ENCODE data around the gene ASPDH. TPM values are rescaled to one million over a fixed set of nuclear protein-coding genes. Genes with fewer than 3 reads are reported as not detected.

ASPDH gene
- total and polyA plus RNA-seq, 2 of the 4 experiments (the other 2 are of a cell fraction): not detected

- DNase-seq (no peak), ATAC-seq (ENCODE audit: low read depth) (no peak)
- no peak overlapping the region for H2AFZ ChIP-seq (replicated peaks; ENCODE audit: low read length, poor library complexity)
- no peak overlapping the region for H3K14ac ChIP-seq (replicated peaks; ENCODE audit: low read depth, low read length)
- no peak overlapping the region for H2AK9ac ChIP-seq (replicated peaks; ENCODE audit: low read depth, low read length, poor library complexity)
- TF ChIP-seq MAFK (IDR thresholded peaks at IDR 0.05; ENCODE audit: low read depth, low read length) (no peak), ELK1 (IDR thresholded peaks at IDR 0.05; ENCODE audit: borderline replicate concordance, low read depth, low read length) (no peak), SMC3 (IDR thresholded peaks at IDR 0.05; ENCODE audit: low read depth, low read length) (no peak), RFX5 (IDR thresholded peaks at IDR 0.05; ENCODE audit: low read depth, low read length) (no peak), MAZ (IDR thresholded peaks at IDR 0.05; ENCODE audit: borderline replicate concordance, low read depth, low read length) (no peak), USF2 (IDR thresholded peaks at IDR 0.05; ENCODE audit: low read depth, low read length) (no peak), RCOR1 (IDR thresholded peaks at IDR 0.05; ENCODE audit: insufficient replicate concordance, low read length) (no peak), MXI1 (IDR thresholded peaks at IDR 0.05; ENCODE audit: borderline replicate concordance, low read depth, low read length) (no peak), CHD1 (IDR thresholded peaks at IDR 0.05; ENCODE audit: low read depth, low read length) (no peak), NFE2L2 (IDR thresholded peaks at IDR 0.05; ENCODE audit: low read depth, low read length) (no peak), CTCF (conservative IDR thresholded peaks at IDR 0.05; ENCODE audit: low read depth, low read length) (no peak), FOS (IDR thresholded peaks at IDR 0.05; ENCODE audit: low read depth, low read length) (no peak), POLR2A (IDR thresholded peaks at IDR 0.05; ENCODE audit: low read depth, low read length) (no peak), CEBPB (IDR thresholded peaks at IDR 0.05; ENCODE audit: low read depth, low read length) (no peak), RAD21 (IDR thresholded peaks at IDR 0.05; ENCODE audit: low read length) (no peak), BHLHE40 (IDR thresholded peaks at IDR 0.05; ENCODE audit: low read depth, low read length) (no peak)
- ChIA-PET CTCF (no interaction called here), POLR2A (ENCODE audit: unreplicated experiment) (no interaction called here)
- no peak overlapping the region for H2BK20ac ChIP-seq (ENCODE audit: low read depth, low read length)
- H3K18ac ChIP-seq (ENCODE audit: low read depth, low read length): no peak overlapping the region
- H3K36me3 ChIP-seq (ENCODE audit: control insufficient read depth, insufficient read depth, low read length): peaks cover 2% of the 10 kb centered on the region; the same call in 1 of the 2 replicates
- H3K27me3 ChIP-seq (ENCODE audit: control insufficient read depth, insufficient read depth, low read length): peaks cover 45% of the 10 kb centered on the region
- H3K4me1 ChIP-seq (ENCODE audit: control insufficient read depth, insufficient read depth, low read length): no peaks in the 10 kb centered on the region
- H3K56ac ChIP-seq (ENCODE audit: extremely low read depth, insufficient read depth, low read length): no peak overlapping the region
- H4K8ac ChIP-seq (ENCODE audit: low read depth in 2 of 2, low read length in 2 of 2): no peak overlapping the region
- no peak overlapping the region for H3K27ac ChIP-seq (ENCODE audit: insufficient read depth, low read length)
- no peak overlapping the region for H4K5ac ChIP-seq (ENCODE audit: low read depth, low read length)
- H2BK15ac ChIP-seq (ENCODE audit: low read depth, low read length): no peak overlapping the region
- H2BK5ac ChIP-seq (ENCODE audit: low read depth, low read length, poor library complexity, severe bottlenecking): no peak overlapping the region
- no peak overlapping the region for H4K91ac ChIP-seq (ENCODE audit: insufficient read depth, low read depth, low read length)
- peaks cover 6% of the 10 kb centered on the region; the same call in 1 of the 2 replicates for H3K9me3 ChIP-seq (ENCODE audit: control insufficient read depth, insufficient read depth, low read length)
- no peak overlapping the region for H2BK120ac ChIP-seq (ENCODE audit: low read depth, low read length)
- no peak overlapping the region for H2AK5ac ChIP-seq (ENCODE audit: low read depth, low read length)
- H3K9ac ChIP-seq (ENCODE audit: low read depth, low read length): no peak overlapping the region
- dilution Hi-C loops (cut with HindIII; ENCODE audit: low sequenced_read_pairs, unreplicated experiment) (no loop called here), intact Hi-C loops (cut with micrococcal nuclease) (no loop called here), in situ Hi-C loops (cut with MboI; ENCODE audit: low sequenced_read_pairs) (no loop called here)
- H3K9me1 ChIP-seq (ENCODE audit: insufficient read depth, low read length): no peaks in the 10 kb centered on the region
- no peak overlapping the region for H3K4ac ChIP-seq (ENCODE audit: low read depth, low read length)
- no peaks in the 10 kb centered on the region for H3K79me1 ChIP-seq (ENCODE audit: low read depth in 1 of 2, low read length in 2 of 2)
- H4K20me1 ChIP-seq (ENCODE audit: insufficient read depth, low read length): no peaks in the 10 kb centered on the region
- BruUV-seq (replicated peaks): no TSS peak
- WGBS, 2 experiments (ENCODE audit: extremely low coverage in 2 of 2, insufficient read length in 1 of 2): no CpG with 5 or more reads among the region's 18 CpGs
- H3K4me2 ChIP-seq (ENCODE audit: low read depth, low read length): no peak overlapping the region
- no peak overlapping the region for H3K4me3 ChIP-seq (ENCODE audit: insufficient read depth, low read depth, low read length)
- H3K23ac ChIP-seq (ENCODE audit: low read depth, low read length): no peak overlapping the region
Measured at GRCh38 chr19:50490411-50490811, 23.3 kb downstream of the ASPDH start.
